ENCODE data around the gene CKM. TPM values are rescaled to one million over a fixed set of nuclear protein-coding genes. Genes with fewer than 3 reads are reported as not detected.

The CKM gene
- total and polyA plus RNA-seq, 2 donors (not counting 1 experiment from before 2014, with no cell fraction given): not detected

DNA sequence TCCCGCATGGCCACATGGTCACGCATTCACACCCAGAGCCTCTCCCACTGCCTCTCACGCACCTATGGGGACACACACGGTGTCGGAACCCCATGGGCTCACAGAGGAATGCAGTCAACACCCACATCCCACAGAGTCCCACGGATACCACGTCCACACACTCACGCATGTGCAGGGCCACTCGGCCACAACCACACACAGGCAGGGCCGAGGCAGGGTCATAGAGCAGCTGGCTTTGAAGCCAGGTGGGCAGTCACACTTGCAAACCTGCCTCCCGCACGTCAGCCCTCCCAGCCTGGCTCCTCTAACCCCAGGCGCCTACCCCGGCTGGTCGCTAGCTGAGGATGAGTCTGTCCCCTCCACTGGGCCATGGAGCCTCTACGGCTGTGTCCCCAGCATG, 39.6 kb upstream of the CKM start:
- no peak overlapping the region for H3K4me3 ChIP-seq (replicated peaks in 1 of 4; ENCODE audit: control extremely low read depth in 1 of 4, insufficient read depth in 1 of 4, low read depth in 3 of 4, low read length in 4 of 4)
- no peaks in the 10 kb centered on the region for H3K4me1 ChIP-seq (ENCODE audit: control insufficient read depth, extremely low read depth, insufficient read depth, low read length)
- H2AFZ ChIP-seq (ENCODE audit: low read length): no peak overlapping the region
- no peaks in the 10 kb centered on the region for H3K9me3 ChIP-seq (ENCODE audit: control insufficient read depth, insufficient read depth, low read depth, low read length)
- H3K27ac ChIP-seq (ENCODE audit: insufficient read depth, low read length): no peak overlapping the region
- no peaks in the 10 kb centered on the region for H3K79me2 ChIP-seq (ENCODE audit: control insufficient read depth, insufficient read depth, low read length)
- peaks cover 25% of the 10 kb centered on the region for H3K36me3 ChIP-seq (ENCODE audit: control insufficient read depth, insufficient read depth, low read length)
- H3K9ac ChIP-seq (ENCODE audit: insufficient read depth, low read length): no peak overlapping the region
- H3K27me3 ChIP-seq (ENCODE audit: control insufficient read depth, insufficient read depth, low read length): no peaks in the 10 kb centered on the region
- no peak for DNase-seq (ENCODE audit: low read depth in 2 of 2)
- TF ChIP-seq, protein P1, sequence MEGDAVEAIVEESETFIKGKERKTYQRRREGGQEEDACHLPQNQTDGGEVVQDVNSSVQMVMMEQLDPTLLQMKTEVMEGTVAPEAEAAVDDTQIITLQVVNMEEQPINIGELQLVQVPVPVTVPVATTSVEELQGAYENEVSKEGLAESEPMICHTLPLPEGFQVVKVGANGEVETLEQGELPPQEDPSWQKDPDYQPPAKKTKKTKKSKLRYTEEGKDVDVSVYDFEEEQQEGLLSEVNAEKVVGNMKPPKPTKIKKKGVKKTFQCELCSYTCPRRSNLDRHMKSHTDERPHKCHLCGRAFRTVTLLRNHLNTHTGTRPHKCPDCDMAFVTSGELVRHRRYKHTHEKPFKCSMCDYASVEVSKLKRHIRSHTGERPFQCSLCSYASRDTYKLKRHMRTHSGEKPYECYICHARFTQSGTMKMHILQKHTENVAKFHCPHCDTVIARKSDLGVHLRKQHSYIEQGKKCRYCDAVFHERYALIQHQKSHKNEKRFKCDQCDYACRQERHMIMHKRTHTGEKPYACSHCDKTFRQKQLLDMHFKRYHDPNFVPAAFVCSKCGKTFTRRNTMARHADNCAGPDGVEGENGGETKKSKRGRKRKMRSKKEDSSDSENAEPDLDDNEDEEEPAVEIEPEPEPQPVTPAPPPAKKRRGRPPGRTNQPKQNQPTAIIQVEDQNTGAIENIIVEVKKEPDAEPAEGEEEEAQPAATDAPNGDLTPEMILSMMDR (conservative IDR thresholded peaks at IDR 0.05 in 1 of 2, IDR thresholded peaks at IDR 0.05 in 1 of 2; ENCODE audit: low read depth in 1 of 2, low read length in 2 of 2): no peak
- no peak for TF ChIP-seq EZH2 (IDR thresholded peaks at IDR 0.05; ENCODE audit: low read length, missing control alignments)
- H4K20me1 ChIP-seq (ENCODE audit: control insufficient read depth, extremely low read depth, insufficient read depth, low read length): no peaks in the 10 kb centered on the region
- no peak overlapping the region for H3K4me2 ChIP-seq (ENCODE audit: extremely low read depth, insufficient read depth, low read length)

DNA sequence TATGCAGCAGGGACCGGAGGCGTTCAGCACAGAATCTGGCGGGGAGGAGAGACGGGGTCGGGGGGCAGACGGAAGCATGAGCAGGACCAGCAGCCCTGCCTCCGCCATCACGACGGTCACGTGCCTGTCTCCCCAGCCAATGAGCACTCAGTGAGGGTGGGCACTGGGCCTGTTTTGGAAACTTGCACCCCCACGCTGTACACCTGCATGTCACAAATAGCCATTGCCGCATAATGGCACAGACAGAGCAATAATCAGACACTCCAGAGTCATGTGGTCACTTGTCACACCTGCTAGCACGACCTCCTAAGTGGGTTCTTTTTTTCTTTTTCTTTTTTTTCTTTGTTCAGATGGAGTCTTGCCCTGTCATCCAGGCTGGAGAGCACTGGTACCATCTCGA, 38.9 kb upstream of the CKM start:
- no peak overlapping the region for H3K4me3 ChIP-seq (replicated peaks in 1 of 4; ENCODE audit: control extremely low read depth in 1 of 4, insufficient read depth in 1 of 4, low read depth in 3 of 4, low read length in 4 of 4)
- H3K36me3 ChIP-seq (ENCODE audit: control insufficient read depth, insufficient read depth, low read length): peaks cover 30% of the 10 kb centered on the region
- H3K9ac ChIP-seq (ENCODE audit: insufficient read depth, low read length): no peak overlapping the region
- no peaks in the 10 kb centered on the region for H3K79me2 ChIP-seq (ENCODE audit: control insufficient read depth, insufficient read depth, low read length)
- no peaks in the 10 kb centered on the region for H3K4me1 ChIP-seq (ENCODE audit: control insufficient read depth, extremely low read depth, insufficient read depth, low read length)
- no peak for DNase-seq (ENCODE audit: low read depth in 2 of 2)
- no peak overlapping the region for H2AFZ ChIP-seq (ENCODE audit: low read length)
- H3K27ac ChIP-seq (ENCODE audit: insufficient read depth, low read length): no peak overlapping the region
- TF ChIP-seq, protein P1 (conservative IDR thresholded peaks at IDR 0.05 in 1 of 2, IDR thresholded peaks at IDR 0.05 in 1 of 2; ENCODE audit: low read depth in 1 of 2, low read length in 2 of 2): no peak
- TF ChIP-seq EZH2 (IDR thresholded peaks at IDR 0.05; ENCODE audit: low read length, missing control alignments): no peak
- H3K4me2 ChIP-seq (ENCODE audit: extremely low read depth, insufficient read depth, low read length): no peak overlapping the region
- H4K20me1 ChIP-seq (ENCODE audit: control insufficient read depth, extremely low read depth, insufficient read depth, low read length): no peaks in the 10 kb centered on the region
- H3K27me3 ChIP-seq (ENCODE audit: control insufficient read depth, insufficient read depth, low read length): no peaks in the 10 kb centered on the region
- H3K9me3 ChIP-seq (ENCODE audit: control insufficient read depth, insufficient read depth, low read depth, low read length): no peaks in the 10 kb centered on the region

- Histone ChIP-seq H3K36me3 (ENCODE audit: control insufficient read depth, insufficient read depth, low read length) (peaks cover 34% of the 10 kb centered on the region), H3K9ac (ENCODE audit: insufficient read depth, low read length) (no peak overlapping the region), H3K9me3 (ENCODE audit: control insufficient read depth, insufficient read depth, low read depth, low read length) (no peaks in the 10 kb centered on the region), H3K27ac (ENCODE audit: insufficient read depth, low read length) (no peak overlapping the region), H3K27me3 (ENCODE audit: control insufficient read depth, insufficient read depth, low read length) (no peaks in the 10 kb centered on the region), H3K79me2 (ENCODE audit: control insufficient read depth, insufficient read depth, low read length) (no peaks in the 10 kb centered on the region), H4K20me1 (ENCODE audit: control insufficient read depth, extremely low read depth, insufficient read depth, low read length) (no peaks in the 10 kb centered on the region), H3K4me3 (replicated peaks in 1 of 4; ENCODE audit: control extremely low read depth in 1 of 4, insufficient read depth in 1 of 4, low read depth in 3 of 4, low read length in 4 of 4) (no peak overlapping the region), H3K4me1 (ENCODE audit: control insufficient read depth, extremely low read depth, insufficient read depth, low read length) (no peaks in the 10 kb centered on the region), H2AFZ (ENCODE audit: low read length) (no peak overlapping the region), H3K4me2 (ENCODE audit: extremely low read depth, insufficient read depth, low read length) (no peak overlapping the region)
- no peak for DNase-seq (ENCODE audit: low read depth in 2 of 2)
- TF ChIP-seq EZH2 (IDR thresholded peaks at IDR 0.05; ENCODE audit: low read length, missing control alignments): no peak
- TF ChIP-seq, protein P1 (conservative IDR thresholded peaks at IDR 0.05 in 1 of 2, IDR thresholded peaks at IDR 0.05 in 1 of 2; ENCODE audit: low read depth in 1 of 2, low read length in 2 of 2): no peak
Observed at GRCh38 chr19:45358213-45358792, 35.6 kb upstream of the CKM start.

All from fibroblast of lung (primary cell).